HCT116 (cell line): ENCODE results near the gene CD164L2. TPM values are rescaled to one million over a fixed set of nuclear protein-coding genes. Genes with fewer than 3 reads are reported as not detected.

Source experiments
- ATAC-seq: fragments of 200-7000 bp; cut with Tn5 transposase; 2 replicates; pipeline ENCODE4 v1.9.1; 2020; ENCODE audit warnings: mild to moderate bottlenecking, moderate library complexity
- BruUV-seq: library from RNA; stranded (reverse); fragments of 400-500 nt; replicated peaks from 2 replicates; lab custom pipeline; 2021; lab: Mats Ljungman, UMichigan
- CTCF ChIA-PET: fragments of 300-600 bp; sonication (Branson Sonifier 250); formaldehyde crosslinking; loops from one replicate; lab custom pipeline; 2021; ENCODE audit warnings: antibody characterized with exemption; lab: Charles Lee
- POLR2A ChIA-PET: fragments of 300-600, 350-600 bp; sonication (Branson Sonifier 250); formaldehyde crosslinking; loops from one replicate; lab custom pipeline; 2021; ENCODE audit warnings: antibody characterized with exemption; lab: Charles Lee
- RAD21 ChIA-PET, 2 experiments: fragments of 300-600 bp; sonication (Branson Sonifier 250); formaldehyde crosslinking; loops; one replicate each; lab custom pipeline; 2023; ENCODE audit warnings: low total read pairs in 2 of 2; ENCODE audit not compliant: uncharacterized antibody in 2 of 2, unreplicated experiment in 2 of 2, low non-redundant PET in 1 of 2; lab: Charles Lee
- DNase-seq: peaks from one replicate; pipeline ENCODE4 v3.0.0-alpha.2; 2010; ENCODE audit warnings: low read depth, low spot score
- H2AFZ ChIP-seq: fragments of 200-600 bp; shearing (Covaris generic), sonication (generic); 2 replicates; pipeline ENCODE4 v1.6.1; 2017; ENCODE audit warnings: low read depth, mixed run types, mixed read lengths, antibody characterized with exemption, low read length; ENCODE audit not compliant: poor library complexity, severe bottlenecking
- H3K27ac ChIP-seq: 2 replicates; pipeline ENCODE4 v1.5.1; 2012; ENCODE audit warnings: low read depth, low read length
- H3K27me3 ChIP-seq: fragments of 200-600 bp; sonication (generic); 2 replicates; pipeline ENCODE4 v1.6.1; 2016; ENCODE audit warnings: mixed run types, low read length, mixed read lengths; ENCODE audit not compliant: insufficient read depth
- H3K36me3 ChIP-seq, 2 experiments: fragments of 200-500 bp in 1 of 2; fragments of 200-600 bp in 1 of 2; sonication (Bioruptor generic) in 1 of 2; sonication (generic) in 1 of 2; 2 replicates each; pipeline versions ENCODE4 v1.5.1 to v1.6.1; 2014 to 2016; ENCODE audit warnings: low read length in 2 of 2, inconsistent platforms in 1 of 2, mixed read lengths in 1 of 2, mixed run types in 1 of 2; ENCODE audit not compliant: insufficient read depth in 2 of 2, control insufficient read depth in 1 of 2
- H3K4me1 ChIP-seq, 2 experiments: fragments of 200-600 bp in 1 of 2; sonication (generic) in 1 of 2; 2 replicates each; pipeline versions ENCODE4 v1.5.1 to v1.6.1; 2012 to 2017; ENCODE audit warnings: low read length in 2 of 2, inconsistent platforms in 1 of 2, mild to moderate bottlenecking in 1 of 2, mixed read lengths in 1 of 2, mixed run types in 1 of 2, moderate library complexity in 1 of 2; ENCODE audit not compliant: insufficient read depth in 2 of 2, control insufficient read depth in 1 of 2
- H3K4me2 ChIP-seq: fragments of 200-600 bp; sonication (generic); 2 replicates; pipeline ENCODE4 v1.6.1; 2017; ENCODE audit warnings: mixed run types, low read length, mixed read lengths
- H3K4me3 ChIP-seq, 2 experiments: fragments of 200-600 bp in 1 of 2; sonication (generic) in 1 of 2; replicated peaks in 1 of 2; 2 replicates each; pipeline ENCODE4 v1.5.1; 2011 to 2016; ENCODE audit warnings: low read length in 2 of 2, control low read depth in 1 of 2, low read depth in 1 of 2, mild to moderate bottlenecking in 1 of 2, mixed read lengths in 1 of 2, mixed run types in 1 of 2
- H3K79me2 ChIP-seq: fragments of 200-600 bp; sonication (generic); 2 replicates; pipeline ENCODE4 v1.6.1; 2017; ENCODE audit warnings: mild to moderate bottlenecking, mixed run types, low read length, moderate library complexity, mixed read lengths; ENCODE audit not compliant: insufficient read depth
- H3K9ac ChIP-seq: fragments of 200-600 bp; sonication (generic); 2 replicates; pipeline ENCODE4 v1.6.1; 2016; ENCODE audit warnings: low read length, mixed read lengths
- H3K9me2 ChIP-seq: fragments of 200-600 bp; sonication (generic), shearing (Covaris generic); 2 replicates; pipeline ENCODE4 v1.6.1; 2017; ENCODE audit warnings: mixed run types, mild to moderate bottlenecking, moderate library complexity; ENCODE audit not compliant: insufficient read depth
- H3K9me3 ChIP-seq, 2 experiments: fragments of 200-500 bp in 1 of 2; fragments of 200-600 bp in 1 of 2; sonication (Bioruptor generic) in 1 of 2; sonication (generic) in 1 of 2; 2 replicates each; pipeline ENCODE4 v1.6.1; 2014 to 2017; ENCODE audit warnings: low read length in 2 of 2, mixed read lengths in 2 of 2, inconsistent platforms in 1 of 2, low read depth in 1 of 2, mild to moderate bottlenecking in 1 of 2, mixed run types in 1 of 2, moderate library complexity in 1 of 2; ENCODE audit not compliant: control insufficient read depth in 1 of 2, insufficient read depth in 1 of 2
- H4K20me1 ChIP-seq: fragments of 200-600 bp; sonication (generic), shearing (Covaris generic); 2 replicates; pipeline ENCODE4 v1.6.1; 2017; ENCODE audit warnings: mixed run types, mild to moderate bottlenecking, moderate library complexity; ENCODE audit not compliant: insufficient read depth
- CEBPB ChIP-seq: IDR thresholded peaks from 2 replicates; pipeline ENCODE4 v1.6.1; 2012; ENCODE audit warnings: low read depth
- EZH2 ChIP-seq: fragments of 200-600 bp; sonication (generic); IDR thresholded peaks from 2 replicates; pipeline ENCODE4 v1.6.1; 2017; ENCODE audit warnings: antibody characterized with exemption, mixed run types
- EZH2phosphoT487 ChIP-seq: fragments of 200-600 bp; IDR thresholded peaks from 2 replicates; pipeline ENCODE4 v1.6.1; 2018; ENCODE audit warnings: antibody characterized with exemption, borderline replicate concordance
- RAD21 ChIP-seq: IDR thresholded peaks from 2 replicates; pipeline ENCODE4 v1.6.1; 2012; ENCODE audit warnings: low read depth, mild to moderate bottlenecking
- SIN3A ChIP-seq: IDR thresholded peaks from 2 replicates; pipeline ENCODE4 v1.6.1; 2012; ENCODE audit warnings: low read depth
- SP1 ChIP-seq: IDR thresholded peaks from 2 replicates; pipeline ENCODE4 v1.6.1; 2012; ENCODE audit warnings: low read depth
- TCF7L2 ChIP-seq: IDR thresholded peaks from 2 replicates; pipeline ENCODE4 v1.7.0; 2011; ENCODE audit warnings: borderline replicate concordance, inconsistent platforms; ENCODE audit not compliant: insufficient read depth, insufficient read length; ENCODE audit errors: extremely low read depth
- ZFX ChIP-seq: fragments of 450-650 bp; IDR thresholded peaks from 2 replicates; pipeline ENCODE4 v1.6.1; 2017
- intact Hi-C: fragments of 100-400 bp; cut with micrococcal nuclease; formaldehyde crosslinking; loops from 2 replicates; pipeline ENCODE4 v1.10.0; 2022
- total RNA-seq: library from RNA; stranded (reverse); gene quantifications from one replicate; pipeline ENCODE4 v1.2.1, GENCODE V29; 2021; ENCODE audit not compliant: unreplicated experiment
- TF ChIP-seq, protein P1 (sequence below): IDR thresholded peaks from 2 replicates; pipeline ENCODE4 v1.6.1; 2012
- TF ChIP-seq, protein P2 (sequence below): IDR thresholded peaks from 2 replicates; pipeline ENCODE4 v1.6.1; 2012; ENCODE audit warnings: low read depth
- TF ChIP-seq, protein P3 (sequence below): IDR thresholded peaks from 2 replicates; pipeline ENCODE4 v1.6.1; 2012

CD164L2 gene
- total RNA-seq, 1 experiment from 2014 or later, result 11.6 TPM

DNA sequence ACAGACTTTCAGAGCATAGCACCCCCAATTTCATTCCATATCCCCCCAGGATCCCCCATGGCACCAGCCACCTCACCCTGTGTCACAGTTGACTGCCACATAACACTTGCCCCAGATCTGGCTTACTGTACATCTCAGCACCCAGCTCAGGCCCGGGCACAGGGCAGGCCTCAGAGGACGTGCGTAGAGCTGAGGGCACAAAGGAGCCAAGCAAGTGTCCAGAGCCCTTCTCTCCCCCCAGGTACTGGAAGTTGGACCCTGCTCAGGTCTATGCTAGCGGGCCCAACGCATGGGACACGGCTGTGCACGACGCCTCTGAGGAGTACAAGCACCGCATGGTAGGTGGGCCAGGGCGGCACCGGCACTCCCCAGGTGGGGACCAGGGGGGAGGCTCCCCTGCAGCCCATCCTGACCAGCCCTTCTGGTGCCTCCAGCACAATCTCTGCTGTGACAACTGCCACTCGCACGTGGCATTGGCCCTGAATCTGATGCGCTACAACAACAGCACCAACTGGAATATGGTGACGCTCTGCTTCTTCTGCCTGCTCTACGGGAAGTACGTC, 49.3 kb downstream of the CD164L2 start:
- ATAC-seq, result no peak
- ChIA-PET CTCF (interaction anchor here (1.4 to 2.2 kb wide), 3 partner anchors 8 to 33 kb away, joined by 5 to 13 read pairs (median 10); partner anchors contain the start of genes MAP3K6 and SYTL1), RAD21 (no interaction called here)
- H3K9ac ChIP-seq, result no peak overlapping the region
- H3K27me3 ChIP-seq, result no peaks in the 10 kb centered on the region
- H2AFZ ChIP-seq, result no peak overlapping the region
- H3K79me2 ChIP-seq, result peaks cover 20% of the 10 kb centered on the region
- TF ChIP-seq ZFX, result no peak
- no peak for TF ChIP-seq TCF7L2
- TF ChIP-seq, protein P1, sequence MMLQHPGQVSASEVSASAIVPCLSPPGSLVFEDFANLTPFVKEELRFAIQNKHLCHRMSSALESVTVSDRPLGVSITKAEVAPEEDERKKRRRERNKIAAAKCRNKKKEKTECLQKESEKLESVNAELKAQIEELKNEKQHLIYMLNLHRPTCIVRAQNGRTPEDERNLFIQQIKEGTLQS, result no peak
- TF ChIP-seq, protein P2, sequence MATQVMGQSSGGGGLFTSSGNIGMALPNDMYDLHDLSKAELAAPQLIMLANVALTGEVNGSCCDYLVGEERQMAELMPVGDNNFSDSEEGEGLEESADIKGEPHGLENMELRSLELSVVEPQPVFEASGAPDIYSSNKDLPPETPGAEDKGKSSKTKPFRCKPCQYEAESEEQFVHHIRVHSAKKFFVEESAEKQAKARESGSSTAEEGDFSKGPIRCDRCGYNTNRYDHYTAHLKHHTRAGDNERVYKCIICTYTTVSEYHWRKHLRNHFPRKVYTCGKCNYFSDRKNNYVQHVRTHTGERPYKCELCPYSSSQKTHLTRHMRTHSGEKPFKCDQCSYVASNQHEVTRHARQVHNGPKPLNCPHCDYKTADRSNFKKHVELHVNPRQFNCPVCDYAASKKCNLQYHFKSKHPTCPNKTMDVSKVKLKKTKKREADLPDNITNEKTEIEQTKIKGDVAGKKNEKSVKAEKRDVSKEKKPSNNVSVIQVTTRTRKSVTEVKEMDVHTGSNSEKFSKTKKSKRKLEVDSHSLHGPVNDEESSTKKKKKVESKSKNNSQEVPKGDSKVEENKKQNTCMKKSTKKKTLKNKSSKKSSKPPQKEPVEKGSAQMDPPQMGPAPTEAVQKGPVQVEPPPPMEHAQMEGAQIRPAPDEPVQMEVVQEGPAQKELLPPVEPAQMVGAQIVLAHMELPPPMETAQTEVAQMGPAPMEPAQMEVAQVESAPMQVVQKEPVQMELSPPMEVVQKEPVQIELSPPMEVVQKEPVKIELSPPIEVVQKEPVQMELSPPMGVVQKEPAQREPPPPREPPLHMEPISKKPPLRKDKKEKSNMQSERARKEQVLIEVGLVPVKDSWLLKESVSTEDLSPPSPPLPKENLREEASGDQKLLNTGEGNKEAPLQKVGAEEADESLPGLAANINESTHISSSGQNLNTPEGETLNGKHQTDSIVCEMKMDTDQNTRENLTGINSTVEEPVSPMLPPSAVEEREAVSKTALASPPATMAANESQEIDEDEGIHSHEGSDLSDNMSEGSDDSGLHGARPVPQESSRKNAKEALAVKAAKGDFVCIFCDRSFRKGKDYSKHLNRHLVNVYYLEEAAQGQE, result no peak
- TF ChIP-seq, protein P3, sequence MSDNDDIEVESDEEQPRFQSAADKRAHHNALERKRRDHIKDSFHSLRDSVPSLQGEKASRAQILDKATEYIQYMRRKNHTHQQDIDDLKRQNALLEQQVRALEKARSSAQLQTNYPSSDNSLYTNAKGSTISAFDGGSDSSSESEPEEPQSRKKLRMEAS, result no peak
- TF ChIP-seq EZH2, result no peak
- TF ChIP-seq EZH2phosphoT487, result no peak
- TF ChIP-seq CEBPB, result no peak
- TF ChIP-seq SIN3A, result no peak
- TF ChIP-seq SP1, result no peak
- no peak for TF ChIP-seq RAD21
- TF ChIP-seq, all 23 proteins: peak for 0
- POLR2A ChIA-PET, result no interaction called here
- Histone ChIP-seq H3K9me2 (no peaks in the 10 kb centered on the region), H3K27ac (no peak overlapping the region), H4K20me1 (no peaks in the 10 kb centered on the region), H3K4me2 (no peak overlapping the region), H3K9me3 (no peaks in the 10 kb centered on the region), H3K36me3 (peaks cover 14 to 31% of the 10 kb centered on the region in 2 experiments), H3K4me1 (no peaks in the 10 kb centered on the region), H3K4me3 (no peak overlapping the region)
- no peak for DNase-seq
- intact Hi-C loops, result no loop called here
- BruUV-seq, result no TSS peak
